ENCODE measurements around the gene TANGO2. TPM values are rescaled to one million over a fixed set of nuclear protein-coding genes. Genes with fewer than 3 reads are reported as not detected.

The TANGO2 gene
- total RNA-seq, 1 donor from 2014 or later: 39.4 TPM

GRCh38 chr22:20085651-20086050 is 64.7 kb downstream of the TANGO2 start:
- no peak for DNase-seq (ENCODE audit: low spot score)

GRCh38 chr22:20086101-20086599 is 65.2 kb downstream of the TANGO2 start:
- no peak for DNase-seq (ENCODE audit: low spot score)

- DNase-seq (ENCODE audit: low spot score): no peak
Measured at GRCh38 chr22:20086763-20087162, 65.9 kb downstream of the TANGO2 start.

- DNase-seq (ENCODE audit: low spot score): no peak
Measured at GRCh38 chr22:20087319-20088262, 66.7 kb downstream of the TANGO2 start.

- DNase-seq (ENCODE audit: low spot score): no peak
Measured at GRCh38 chr22:20088263-20088648, 67.3 kb downstream of the TANGO2 start.

- no peak for DNase-seq (ENCODE audit: low spot score)
Measured at GRCh38 chr22:20089226-20089976, 68.5 kb downstream of the TANGO2 start.

- no peak for DNase-seq (ENCODE audit: low spot score)
Measured at GRCh38 chr22:20089977-20090729, 69.2 kb downstream of the TANGO2 start.

GRCh38 chr22:20090730-20091240 is 69.9 kb downstream of the TANGO2 start:
- DNase-seq (ENCODE audit: low spot score): no peak

GRCh38 chr22:20091690-20092476 is 71.0 kb downstream of the TANGO2 start:
- no peak for DNase-seq (ENCODE audit: low spot score)

GRCh38 chr22:20092477-20092854 is 71.6 kb downstream of the TANGO2 start:
- DNase-seq (ENCODE audit: low spot score): no peak

GRCh38 chr22:20093418-20094196 is 72.7 kb downstream of the TANGO2 start:
- DNase-seq (ENCODE audit: low spot score): no peak

- no peak for DNase-seq (ENCODE audit: low spot score)
Measured at GRCh38 chr22:20094197-20094807, 73.4 kb downstream of the TANGO2 start.

GRCh38 chr22:20095521-20095920 is 74.6 kb downstream of the TANGO2 start:
- DNase-seq (ENCODE audit: low spot score): no peak

GRCh38 chr22:20096574-20097420 is 75.9 kb downstream of the TANGO2 start:
- no peak for DNase-seq (ENCODE audit: low spot score)

GRCh38 chr22:20099099-20099711 is 78.3 kb downstream of the TANGO2 start:
- no peak for DNase-seq (ENCODE audit: low spot score)

- DNase-seq (ENCODE audit: low spot score): no peak
Measured at GRCh38 chr22:20101638-20102037, 80.7 kb downstream of the TANGO2 start.

- no peak for DNase-seq (ENCODE audit: low spot score)
Measured at GRCh38 chr22:20102203-20102780, 81.4 kb downstream of the TANGO2 start.

Measured in mucosa of gallbladder (tissue), 1 donor.